CD4-positive, alpha-beta T cell (primary cell): ENCODE results near the gene NDOR1. TPM values are rescaled to one million over a fixed set of nuclear protein-coding genes. Genes with fewer than 3 reads are reported as not detected.

Experiments used
- ATAC-seq: fragments of 200-7000 bp; cut with Tn5 transposase; one replicate; pipeline ENCODE4 v1.10.0; 2022; ENCODE audit warnings: mild to moderate bottlenecking; ENCODE audit not compliant: poor library complexity
- CTCF ChIA-PET: fragments of 350-600 bp; sonication (Branson Sonifier 250); formaldehyde crosslinking; loops from one replicate; lab custom pipeline; 2021; ENCODE audit warnings: antibody characterized with exemption, inconsistent platforms; lab: Charles Lee
- POLR2A ChIA-PET: fragments of 350-600 bp; sonication (Branson Sonifier 250); formaldehyde crosslinking; loops from one replicate; lab custom pipeline; 2021; ENCODE audit warnings: antibody characterized with exemption, inconsistent platforms; lab: Charles Lee
- DNase-seq, 14 experiments: peaks; one replicate each; pipeline ENCODE4 v3.0.0-alpha.2; 2013 to 2020; ENCODE audit warnings: mixed read lengths in 2 of 14
- H3K27ac ChIP-seq, 2 donors: one replicate each; pipeline versions ENCODE4 v1.5.1 to v1.7.0; 2013; ENCODE audit warnings: low read length in 2 of 2, low read depth in 1 of 2, mild to moderate bottlenecking in 1 of 2
- H3K27me3 ChIP-seq, 2 experiments: 1 replicate in 1 of 2; 2 replicates in 1 of 2; pipeline versions ENCODE4 v1.6.1 to v1.7.0; 2013; ENCODE audit warnings: low read length in 2 of 2, control low read depth in 1 of 2, mild to moderate bottlenecking in 1 of 2, moderate library complexity in 1 of 2; ENCODE audit not compliant: insufficient read depth in 2 of 2, control insufficient read depth in 1 of 2
- H3K36me3 ChIP-seq: one replicate; pipeline ENCODE4 v1.6.1; 2013; ENCODE audit warnings: low read length, control low read depth; ENCODE audit not compliant: insufficient read depth
- H3K4me1 ChIP-seq: one replicate; pipeline ENCODE4 v1.6.1; 2013; ENCODE audit warnings: low read length, control low read depth; ENCODE audit not compliant: insufficient read depth
- H3K4me3 ChIP-seq: one replicate; pipeline ENCODE4 v1.5.1; 2013; ENCODE audit warnings: mild to moderate bottlenecking, low read length, moderate library complexity
- H3K9me3 ChIP-seq, 2 experiments: 1 replicate in 1 of 2; 2 replicates in 1 of 2; pipeline versions ENCODE4 v1.6.1 to v1.7.0; 2013; ENCODE audit warnings: low read length in 2 of 2, mild to moderate bottlenecking in 2 of 2, control low read depth in 1 of 2, moderate library complexity in 1 of 2; ENCODE audit not compliant: control insufficient read depth in 1 of 2, insufficient read depth in 1 of 2
- H3K27ac Mint-ChIP-seq: one replicate; pipeline ENCODE4 v1.8.0; 2020; ENCODE audit warnings: mixed read lengths
- H3K27me3 Mint-ChIP-seq: one replicate; pipeline ENCODE4 v1.8.0; 2021; ENCODE audit warnings: mixed read lengths
- H3K36me3 Mint-ChIP-seq: one replicate; pipeline ENCODE4 v1.8.0; 2021; ENCODE audit warnings: low read depth, mixed read lengths
- H3K4me1 Mint-ChIP-seq: one replicate; pipeline ENCODE4 v1.8.0; 2021; ENCODE audit warnings: low read depth, mixed read lengths
- H3K4me3 Mint-ChIP-seq: one replicate; pipeline ENCODE4 v1.8.0; 2020; ENCODE audit warnings: mild to moderate bottlenecking, mixed read lengths
- H3K9me3 Mint-ChIP-seq: one replicate; pipeline ENCODE4 v1.8.0; 2020; ENCODE audit warnings: mixed read lengths
- intact Hi-C, 2 experiments: fragments of 100-400 bp; cut with DNase I in 1 of 2; cut with micrococcal nuclease in 1 of 2; formaldehyde crosslinking; loops; one replicate each; pipeline versions ENCODE4 v1.15.1 to v1.9.0; 2023 to 2025; cut with DNase I, micrococcal nuclease
- total RNA-seq, 174 experiments: library from RNA in 2 of 174; stranded (reverse) in 2 of 174; gene quantifications; one replicate each; pipeline ENCODE4 v1.2.3 and lab custom pipeline; 2021 to 2026
- TF ChIP-seq, protein P1 (sequence below): fragments of 200-600 bp; IDR thresholded peaks from one replicate; pipeline ENCODE4 v1.8.0; 2022; ENCODE audit warnings: antibody characterized with exemption, mild to moderate bottlenecking

The NDOR1 gene
- total RNA-seq, 2 experiments from 2014 or later = 22.8 to 25.3 TPM

DNA sequence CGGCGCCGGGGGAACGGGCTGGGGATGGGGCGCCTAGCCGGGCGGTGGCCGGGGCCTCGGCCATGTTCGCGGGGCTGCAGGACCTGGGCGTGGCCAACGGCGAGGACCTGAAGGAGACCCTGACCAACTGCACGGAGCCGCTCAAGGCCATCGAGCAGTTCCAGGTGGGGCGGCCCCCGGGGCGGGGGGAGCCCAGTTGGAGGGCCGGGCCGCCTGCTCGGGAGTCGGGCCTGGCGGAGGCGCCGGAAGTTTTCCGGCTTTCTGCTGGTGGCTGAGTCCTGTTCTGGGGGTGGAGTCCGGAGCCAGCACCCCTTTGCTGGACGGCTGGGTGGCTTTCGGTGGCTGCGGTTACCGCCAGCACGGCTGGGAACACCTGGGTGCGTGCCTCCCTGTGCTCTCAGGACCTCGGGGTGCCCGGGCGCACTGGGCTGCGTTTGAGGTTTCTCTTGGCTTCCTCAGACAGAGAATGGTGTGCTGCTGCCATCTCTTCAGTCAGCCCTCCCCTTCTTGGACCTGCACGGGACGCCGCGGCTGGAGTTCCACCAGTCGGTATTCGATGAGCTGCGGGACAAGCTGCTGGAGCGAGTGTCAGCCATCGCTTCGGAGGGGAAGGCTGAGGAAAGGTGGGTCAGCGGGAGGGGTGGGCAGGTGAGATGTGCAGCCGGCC is 50.1 kb downstream of the NDOR1 start:
- DNase-seq (peak in 3 of 14 experiments; percentile 32 to 46 (median 39)), ATAC-seq (peak; percentile 26)
- H3K27ac ChIP-seq = no peak overlapping the region
- H3K27me3 Mint-ChIP-seq = no peaks in the 10 kb centered on the region
- peak overlapping the region; percentile 94 for H3K4me3 Mint-ChIP-seq
- H3K4me3 ChIP-seq = peak overlapping the region; percentile 90
- intact Hi-C loops = loop anchor here in 1 of 2 experiments (1.0 to 5.0 kb wide), 3 partner anchors 14 to 1288 kb away; partner anchors contain the start of genes EXD3, NOXA1 and TUBB4B
- peak overlapping the region; percentile 49 for H3K27ac Mint-ChIP-seq
- no peaks in the 10 kb centered on the region for H3K9me3 ChIP-seq
- H3K36me3 ChIP-seq = peaks cover 20% of the 10 kb centered on the region
- H3K4me1 Mint-ChIP-seq = peaks cover 16% of the 10 kb centered on the region
- POLR2A ChIA-PET = interaction anchor here (0.6 to 4.7 kb wide), 15 partner anchors 11 to 349 kb away, joined by 3 to 63 read pairs (median 5); partner anchors contain the start of genes ANAPC2, EXD3, MAN1B1 and NOXA1
- CTCF ChIA-PET = interaction anchor here (1.0 to 2.9 kb wide), 4 partner anchors 13 to 220 kb away, joined by 3 to 18 read pairs (median 6); no protein-coding TSS in a partner anchor
- no peaks in the 10 kb centered on the region for H3K9me3 Mint-ChIP-seq
- H3K27me3 ChIP-seq = no peaks in the 10 kb centered on the region
- H3K4me1 ChIP-seq = peaks cover 25% of the 10 kb centered on the region
- H3K36me3 Mint-ChIP-seq = peaks cover 12% of the 10 kb centered on the region
- TF ChIP-seq, protein P1, sequence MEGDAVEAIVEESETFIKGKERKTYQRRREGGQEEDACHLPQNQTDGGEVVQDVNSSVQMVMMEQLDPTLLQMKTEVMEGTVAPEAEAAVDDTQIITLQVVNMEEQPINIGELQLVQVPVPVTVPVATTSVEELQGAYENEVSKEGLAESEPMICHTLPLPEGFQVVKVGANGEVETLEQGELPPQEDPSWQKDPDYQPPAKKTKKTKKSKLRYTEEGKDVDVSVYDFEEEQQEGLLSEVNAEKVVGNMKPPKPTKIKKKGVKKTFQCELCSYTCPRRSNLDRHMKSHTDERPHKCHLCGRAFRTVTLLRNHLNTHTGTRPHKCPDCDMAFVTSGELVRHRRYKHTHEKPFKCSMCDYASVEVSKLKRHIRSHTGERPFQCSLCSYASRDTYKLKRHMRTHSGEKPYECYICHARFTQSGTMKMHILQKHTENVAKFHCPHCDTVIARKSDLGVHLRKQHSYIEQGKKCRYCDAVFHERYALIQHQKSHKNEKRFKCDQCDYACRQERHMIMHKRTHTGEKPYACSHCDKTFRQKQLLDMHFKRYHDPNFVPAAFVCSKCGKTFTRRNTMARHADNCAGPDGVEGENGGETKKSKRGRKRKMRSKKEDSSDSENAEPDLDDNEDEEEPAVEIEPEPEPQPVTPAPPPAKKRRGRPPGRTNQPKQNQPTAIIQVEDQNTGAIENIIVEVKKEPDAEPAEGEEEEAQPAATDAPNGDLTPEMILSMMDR = no peak

DNA sequence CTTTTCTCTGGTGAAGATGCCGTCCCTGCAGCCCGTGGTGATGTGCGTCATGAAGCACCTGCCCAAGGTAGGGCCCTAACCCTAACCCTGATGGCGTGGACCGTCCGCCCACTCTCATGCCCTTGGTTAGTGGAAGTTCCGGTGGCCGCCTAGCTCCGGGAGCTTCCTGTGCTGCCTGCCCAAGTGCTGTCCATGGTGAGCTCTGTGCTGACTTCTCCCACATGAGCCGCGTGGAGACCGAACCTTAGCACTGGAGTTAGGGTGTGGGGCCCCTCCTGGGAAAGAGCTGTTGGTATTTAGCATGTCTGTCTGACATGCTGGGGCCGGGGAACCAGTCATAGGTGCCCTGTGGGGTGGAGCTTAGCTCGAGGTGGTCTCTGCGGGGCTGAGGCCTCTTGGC is 50.9 kb downstream of the NDOR1 start:
- ChIA-PET POLR2A (interaction anchor here (0.6 to 4.7 kb wide), 8 partner anchors 11 to 170 kb away, joined by 3 to 63 read pairs (median 6); partner anchors contain the start of genes MAN1B1, RNF208, TPRN and TUBB4B), CTCF (interaction anchor here (0.9 to 2.1 kb wide), 3 partner anchors 20 to 221 kb away, joined by 3 to 7 read pairs (median 3); partner anchors contain the start of gene NRARP)
- Mint-ChIP-seq H3K4me1 (peaks cover 16% of the 10 kb centered on the region), H3K9me3 (no peaks in the 10 kb centered on the region), H3K27me3 (no peaks in the 10 kb centered on the region), H3K4me3 (peak overlapping the region; percentile 94), H3K36me3 (peaks cover 13% of the 10 kb centered on the region), H3K27ac (no peak overlapping the region)
- no peaks in the 10 kb centered on the region for H3K27me3 ChIP-seq
- DNase-seq (peak in 1 of 14 experiments; percentile 2), ATAC-seq (no peak)
- no peak overlapping the region for H3K27ac ChIP-seq
- peaks cover 25% of the 10 kb centered on the region for H3K4me1 ChIP-seq
- H3K4me3 ChIP-seq = peak overlapping the region; percentile 90
- TF ChIP-seq, protein P1 = no peak
- intact Hi-C loops = loop anchor here in 1 of 2 experiments (5.0 kb wide), 1 partner anchor 1289 kb away; no protein-coding TSS in a partner anchor
- H3K36me3 ChIP-seq = peaks cover 20% of the 10 kb centered on the region
- H3K9me3 ChIP-seq = no peaks in the 10 kb centered on the region

DNA sequence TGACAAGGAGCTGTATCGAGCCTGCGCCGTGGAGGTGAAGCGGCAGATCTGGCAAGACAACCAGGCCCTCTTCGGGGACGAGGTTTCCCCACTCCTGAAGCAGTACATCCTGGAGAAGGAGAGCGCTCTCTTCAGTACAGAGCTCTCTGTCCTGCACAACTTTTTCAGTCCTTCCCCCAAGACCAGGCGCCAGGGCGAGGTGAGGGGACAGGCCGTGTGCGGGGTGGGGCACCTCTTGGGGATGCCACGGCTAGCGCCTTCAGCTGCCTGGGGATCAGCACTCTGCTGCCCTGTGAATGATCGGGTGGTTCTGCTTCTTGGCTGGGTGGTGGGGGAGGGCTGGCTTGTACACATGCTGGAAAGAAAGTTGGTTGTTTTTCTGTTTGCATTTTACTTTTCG is 51.4 kb downstream of the NDOR1 start:
- Histone ChIP-seq H3K27ac (no peak overlapping the region), H3K36me3 (peaks cover 20% of the 10 kb centered on the region), H3K27me3 (no peaks in the 10 kb centered on the region), H3K9me3 (no peaks in the 10 kb centered on the region), H3K4me1 (peaks cover 25% of the 10 kb centered on the region), H3K4me3 (no peak overlapping the region)
- Mint-ChIP-seq H3K36me3 (peaks cover 18% of the 10 kb centered on the region), H3K27me3 (no peaks in the 10 kb centered on the region), H3K4me1 (peaks cover 16% of the 10 kb centered on the region), H3K4me3 (peak overlapping the region; percentile 94), H3K9me3 (no peaks in the 10 kb centered on the region), H3K27ac (no peak overlapping the region)
- intact Hi-C loops = loop anchor here in 1 of 2 experiments (5.0 kb wide), 1 partner anchor 1290 kb away; no protein-coding TSS in a partner anchor
- ChIA-PET CTCF (interaction anchor here (0.9 to 2.1 kb wide), 2 partner anchors 20 to 45 kb away, joined by 3 to 7 read pairs; partner anchors contain the start of gene NRARP), POLR2A (interaction anchor here (0.6 to 4.7 kb wide), 3 partner anchors 17 to 171 kb away, joined by 3 to 63 read pairs (median 11); partner anchors contain the start of genes MAN1B1 and TUBB4B)
- TF ChIP-seq, protein P1 = no peak
- DNase-seq (peak in 1 of 14 experiments; percentile 1), ATAC-seq (no peak)
